Trophoblast cell (in vitro differentiated cells and primary cell): ENCODE data around the gene LHFPL2.

Source experiments
- DNase-seq, 2 donors: peaks; one replicate each; pipeline ENCODE4 v3.0.0-alpha.2; 2016
- H2AFZ ChIP-seq: 2 replicates; pipeline ENCODE4 v1.6.1; 2013; ENCODE audit warnings: low read length, moderate library complexity, mild to moderate bottlenecking; ENCODE audit not compliant: insufficient read depth, poor library complexity
- H2AK5ac ChIP-seq: 2 replicates; pipeline ENCODE4 v1.6.1; 2013; ENCODE audit warnings: mild to moderate bottlenecking, low read length
- H2BK120ac ChIP-seq: 2 replicates; pipeline ENCODE4 v1.6.1; 2013; ENCODE audit warnings: low read length, mild to moderate bottlenecking, moderate library complexity; ENCODE audit not compliant: insufficient read depth, poor library complexity
- H2BK12ac ChIP-seq: 2 replicates; pipeline ENCODE4 v1.6.1; 2013; ENCODE audit warnings: mild to moderate bottlenecking, low read length, moderate library complexity
- H2BK5ac ChIP-seq: 2 replicates; pipeline ENCODE4 v1.6.1; 2013; ENCODE audit warnings: low read length, low read depth, moderate library complexity, mild to moderate bottlenecking; ENCODE audit not compliant: poor library complexity
- H3K14ac ChIP-seq: 2 replicates; pipeline ENCODE4 v1.6.1; 2013; ENCODE audit warnings: mild to moderate bottlenecking, low read length
- H3K18ac ChIP-seq: 2 replicates; pipeline ENCODE4 v1.6.1; 2013; ENCODE audit warnings: mild to moderate bottlenecking, low read length
- H3K23ac ChIP-seq: 2 replicates; pipeline ENCODE4 v1.6.1; 2013; ENCODE audit warnings: low read length
- H3K27ac ChIP-seq: 2 replicates; pipeline ENCODE4 v1.5.1; 2013; ENCODE audit warnings: low read depth, mild to moderate bottlenecking, inconsistent platforms, low read length, moderate library complexity
- H3K27me3 ChIP-seq: 2 replicates; pipeline ENCODE4 v1.6.1; 2013; ENCODE audit warnings: inconsistent platforms, mild to moderate bottlenecking, low read length, moderate library complexity; ENCODE audit not compliant: insufficient read depth
- H3K36me3 ChIP-seq, 2 experiments: 1 replicate in 1 of 2; 2 replicates in 1 of 2; pipeline ENCODE4 v1.6.1; 2013; ENCODE audit warnings: low read length in 2 of 2, mild to moderate bottlenecking in 2 of 2, moderate library complexity in 1 of 2; ENCODE audit not compliant: insufficient read depth in 2 of 2, control insufficient read depth in 1 of 2
- H3K4ac ChIP-seq: 2 replicates; pipeline ENCODE4 v1.6.1; 2013; ENCODE audit warnings: low read depth, mild to moderate bottlenecking, low read length, moderate library complexity
- H3K4me1 ChIP-seq, 2 experiments: 1 replicate in 1 of 2; 2 replicates in 1 of 2; pipeline ENCODE4 v1.6.1; 2013; ENCODE audit warnings: low read length in 2 of 2, mild to moderate bottlenecking in 2 of 2, moderate library complexity in 1 of 2; ENCODE audit not compliant: insufficient read depth in 2 of 2, control insufficient read depth in 1 of 2
- H3K4me2 ChIP-seq: 2 replicates; pipeline ENCODE4 v1.6.1; 2013; ENCODE audit warnings: inconsistent platforms, mild to moderate bottlenecking, low read length, moderate library complexity
- H3K4me3 ChIP-seq: 2 replicates; pipeline ENCODE4 v1.5.1; 2013; ENCODE audit warnings: mild to moderate bottlenecking, low read depth, low read length, inconsistent platforms
- H3K79me1 ChIP-seq: one replicate; pipeline ENCODE4 v1.6.1; 2013; ENCODE audit warnings: low read length
- H3K79me2 ChIP-seq: 2 replicates; pipeline ENCODE4 v1.6.1; 2013; ENCODE audit warnings: low read length, mild to moderate bottlenecking; ENCODE audit not compliant: control insufficient read depth, insufficient read depth, poor library complexity
- H3K9ac ChIP-seq: 2 replicates; pipeline ENCODE4 v1.6.1; 2013; ENCODE audit warnings: mild to moderate bottlenecking, low read length
- H3K9me3 ChIP-seq: 2 replicates; pipeline ENCODE4 v1.6.1; 2013; ENCODE audit warnings: low read depth, mild to moderate bottlenecking, control low read depth, inconsistent platforms, low read length; ENCODE audit not compliant: insufficient read depth
- H4K12ac ChIP-seq: 2 replicates; pipeline ENCODE4 v1.6.1; 2013; ENCODE audit warnings: low read depth, mild to moderate bottlenecking, low read length, moderate library complexity
- H4K8ac ChIP-seq: 2 replicates; pipeline ENCODE4 v1.6.1; 2013; ENCODE audit warnings: low read depth, mild to moderate bottlenecking, low read length, moderate library complexity
- H4K91ac ChIP-seq: one replicate; pipeline ENCODE4 v1.6.1; 2013; ENCODE audit warnings: low read depth, mild to moderate bottlenecking, low read length, moderate library complexity
- WGBS: extraction: QIAGEN DNeasy Blood & Tissue Kit; methylation state at CpG from one replicate; pipeline ENCODE4 v1.1.7; 2013; ENCODE audit warnings: missing lambda C conversion rate; ENCODE audit not compliant: insufficient read length, insufficient coverage; ENCODE audit errors: extremely low coverage; 5-methylcytosine and 5-hydroxymethylcytosine counted together

LHFPL2 gene

DNA sequence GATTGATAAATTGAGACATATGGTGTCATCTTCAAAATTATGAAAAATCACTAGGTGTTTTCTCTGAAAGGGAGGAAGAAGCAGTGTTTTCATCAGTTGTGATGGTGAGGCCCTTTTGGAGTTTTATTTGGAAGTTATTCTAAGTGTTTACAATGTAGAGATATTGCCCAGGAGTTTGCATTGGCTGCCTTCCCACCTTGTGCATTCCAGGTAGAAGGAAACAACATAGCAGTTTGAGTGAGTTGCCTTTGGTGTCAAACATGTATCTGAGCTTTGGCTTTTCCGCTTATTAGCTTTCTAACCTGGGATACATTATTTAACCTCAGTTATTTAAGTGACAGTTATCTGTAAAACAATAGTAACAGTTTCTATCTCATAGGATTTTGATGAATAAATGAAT, 165.6 kb downstream of the LHFPL2 start:
- no peak overlapping the region for H3K9ac ChIP-seq
- no peak overlapping the region for H2BK120ac ChIP-seq
- H3K27ac ChIP-seq = no peak overlapping the region
- H3K14ac ChIP-seq = no peak overlapping the region
- no peaks in the 10 kb centered on the region for H3K9me3 ChIP-seq
- H2AK5ac ChIP-seq = no peak overlapping the region
- no peak overlapping the region for H2BK5ac ChIP-seq
- H3K4me2 ChIP-seq = no peak overlapping the region
- H3K36me3 ChIP-seq = peaks cover 2 to 5% of the 10 kb centered on the region in 2 experiments
- no peak overlapping the region for H4K8ac ChIP-seq
- H4K91ac ChIP-seq = no peak overlapping the region
- H3K4ac ChIP-seq = no peak overlapping the region
- H3K79me2 ChIP-seq = no peaks in the 10 kb centered on the region
- H2BK12ac ChIP-seq = no peak overlapping the region
- WGBS = no CpG with 5 or more reads among the region's 1 CpG
- no peak overlapping the region for H3K18ac ChIP-seq
- no peak for DNase-seq
- H2AFZ ChIP-seq = no peak overlapping the region
- H4K12ac ChIP-seq = no peak overlapping the region
- no peaks in the 10 kb centered on the region for H3K79me1 ChIP-seq
- no peaks in the 10 kb centered on the region for H3K27me3 ChIP-seq
- no peak overlapping the region for H3K23ac ChIP-seq
- H3K4me3 ChIP-seq = no peak overlapping the region
- no peaks in the 10 kb centered on the region for H3K4me1 ChIP-seq

DNA sequence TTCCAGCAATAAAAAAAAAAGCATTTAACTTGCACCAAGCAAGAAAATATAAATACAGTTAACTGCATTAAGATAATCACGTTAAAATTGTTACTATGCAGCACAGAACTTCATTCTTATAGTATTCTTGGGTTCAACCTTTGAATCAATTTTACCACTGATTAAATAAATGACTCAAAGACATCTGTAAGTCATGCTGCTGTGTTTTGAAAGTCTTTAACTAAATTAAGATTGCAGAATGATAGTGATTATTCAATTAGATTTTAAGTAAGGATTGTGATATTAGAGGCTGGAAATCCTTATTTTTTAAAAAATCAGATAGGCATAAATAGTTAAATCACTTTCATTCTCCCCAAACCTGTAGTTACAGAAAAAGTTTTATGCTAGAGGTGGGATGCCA, 171.8 kb downstream of the LHFPL2 start:
- H3K9me3 ChIP-seq = peaks cover 1% of the 10 kb centered on the region
- H2BK120ac ChIP-seq = no peak overlapping the region
- no peak overlapping the region for H3K4me2 ChIP-seq
- H3K4ac ChIP-seq = no peak overlapping the region
- H3K79me2 ChIP-seq = no peaks in the 10 kb centered on the region
- no peaks in the 10 kb centered on the region for H3K79me1 ChIP-seq
- H3K27ac ChIP-seq = no peak overlapping the region
- H3K18ac ChIP-seq = no peak overlapping the region
- no peak overlapping the region for H3K4me3 ChIP-seq
- H4K91ac ChIP-seq = no peak overlapping the region
- H4K12ac ChIP-seq = no peak overlapping the region
- H2BK12ac ChIP-seq = no peak overlapping the region
- no peak overlapping the region for H3K9ac ChIP-seq
- H2BK5ac ChIP-seq = no peak overlapping the region
- WGBS = no CpG with 5 or more reads among the region's 1 CpG
- no peak for DNase-seq
- no peaks in the 10 kb centered on the region for H3K27me3 ChIP-seq
- H3K36me3 ChIP-seq = no peaks in the 10 kb centered on the region
- no peak overlapping the region for H2AK5ac ChIP-seq
- H3K23ac ChIP-seq = no peak overlapping the region
- no peaks in the 10 kb centered on the region for H3K4me1 ChIP-seq
- no peak overlapping the region for H2AFZ ChIP-seq
- H3K14ac ChIP-seq = no peak overlapping the region
- H4K8ac ChIP-seq = no peak overlapping the region

DNA sequence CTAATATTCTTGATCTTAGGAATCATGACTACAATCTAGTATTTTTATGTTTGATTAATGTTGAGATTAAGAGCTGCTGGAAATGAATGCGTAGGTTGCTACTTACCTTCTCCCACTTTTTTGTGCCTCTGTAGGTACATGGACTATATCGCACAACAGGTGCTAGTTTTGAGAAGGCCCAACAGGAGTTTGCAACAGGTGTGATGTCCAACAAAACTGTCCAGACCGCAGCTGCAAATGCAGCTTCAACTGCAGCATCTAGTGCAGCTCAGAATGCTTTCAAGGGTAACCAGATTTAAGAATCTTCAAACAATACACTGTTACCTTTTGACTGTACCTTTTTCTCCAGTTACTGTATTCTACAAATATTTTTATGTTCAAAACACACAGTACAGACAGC, 173.2 kb downstream of the LHFPL2 start:
- Histone ChIP-seq H3K36me3 (no peaks in the 10 kb centered on the region), H3K79me2 (no peaks in the 10 kb centered on the region), H3K4me1 (no peaks in the 10 kb centered on the region), H2BK120ac (no peak overlapping the region), H3K4me2 (no peak overlapping the region), H3K14ac (no peak overlapping the region), H3K9me3 (peaks cover 1% of the 10 kb centered on the region), H3K23ac (no peak overlapping the region), H3K4ac (no peak overlapping the region), H2AK5ac (no peak overlapping the region), H3K4me3 (no peak overlapping the region), H2BK12ac (no peak overlapping the region), H3K27ac (no peak overlapping the region), H2AFZ (no peak overlapping the region), H2BK5ac (no peak overlapping the region), H3K9ac (no peak overlapping the region), H4K91ac (no peak overlapping the region), H3K79me1 (no peaks in the 10 kb centered on the region), H3K18ac (no peak overlapping the region), H4K8ac (no peak overlapping the region), H4K12ac (no peak overlapping the region), H3K27me3 (no peaks in the 10 kb centered on the region)
- WGBS = no CpG with 5 or more reads among the region's 3 CpGs
- DNase-seq = no peak

DNA sequence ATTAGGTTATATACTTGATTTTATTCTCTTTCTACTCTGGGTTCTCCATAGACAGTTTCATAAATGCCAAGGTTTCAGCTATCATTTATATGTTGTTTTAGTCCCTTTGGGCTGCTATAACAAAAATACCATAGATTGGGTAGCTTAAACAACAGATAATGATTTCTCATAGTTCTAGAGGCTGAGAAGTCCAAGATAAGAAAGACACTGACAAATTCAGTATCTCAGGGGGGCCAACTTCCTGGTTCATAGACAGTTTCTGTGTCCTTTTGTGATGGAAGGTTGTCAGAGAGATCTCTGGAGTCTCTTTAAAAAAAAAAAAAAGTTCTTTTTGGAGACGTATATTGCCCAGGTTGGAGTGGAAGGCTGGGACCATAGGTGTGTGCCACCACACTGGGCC, 174.8 kb downstream of the LHFPL2 start:
- Histone ChIP-seq H2AFZ (no peak overlapping the region), H3K27ac (no peak overlapping the region), H4K91ac (no peak overlapping the region), H4K12ac (no peak overlapping the region), H2BK12ac (no peak overlapping the region), H3K18ac (no peak overlapping the region), H2BK120ac (no peak overlapping the region), H3K4me3 (no peak overlapping the region), H3K4ac (no peak overlapping the region), H3K79me2 (no peaks in the 10 kb centered on the region), H3K14ac (no peak overlapping the region), H3K27me3 (no peaks in the 10 kb centered on the region), H3K4me1 (no peaks in the 10 kb centered on the region), H3K9me3 (peaks cover 1% of the 10 kb centered on the region), H3K9ac (no peak overlapping the region), H3K4me2 (no peak overlapping the region), H3K36me3 (no peaks in the 10 kb centered on the region), H2AK5ac (no peak overlapping the region), H3K23ac (no peak overlapping the region), H4K8ac (no peak overlapping the region), H3K79me1 (no peaks in the 10 kb centered on the region), H2BK5ac (no peak overlapping the region)
- DNase-seq = no peak
- WGBS = no CpG with 5 or more reads among the region's 1 CpG
